HuH-7 (cell line): ENCODE data around the gene PHAF1.

Experiments
- DNase-seq: peaks from one replicate; pipeline ENCODE4 v3.0.0; 2011; ENCODE audit warnings: low spot score

PHAF1 gene

DNA sequence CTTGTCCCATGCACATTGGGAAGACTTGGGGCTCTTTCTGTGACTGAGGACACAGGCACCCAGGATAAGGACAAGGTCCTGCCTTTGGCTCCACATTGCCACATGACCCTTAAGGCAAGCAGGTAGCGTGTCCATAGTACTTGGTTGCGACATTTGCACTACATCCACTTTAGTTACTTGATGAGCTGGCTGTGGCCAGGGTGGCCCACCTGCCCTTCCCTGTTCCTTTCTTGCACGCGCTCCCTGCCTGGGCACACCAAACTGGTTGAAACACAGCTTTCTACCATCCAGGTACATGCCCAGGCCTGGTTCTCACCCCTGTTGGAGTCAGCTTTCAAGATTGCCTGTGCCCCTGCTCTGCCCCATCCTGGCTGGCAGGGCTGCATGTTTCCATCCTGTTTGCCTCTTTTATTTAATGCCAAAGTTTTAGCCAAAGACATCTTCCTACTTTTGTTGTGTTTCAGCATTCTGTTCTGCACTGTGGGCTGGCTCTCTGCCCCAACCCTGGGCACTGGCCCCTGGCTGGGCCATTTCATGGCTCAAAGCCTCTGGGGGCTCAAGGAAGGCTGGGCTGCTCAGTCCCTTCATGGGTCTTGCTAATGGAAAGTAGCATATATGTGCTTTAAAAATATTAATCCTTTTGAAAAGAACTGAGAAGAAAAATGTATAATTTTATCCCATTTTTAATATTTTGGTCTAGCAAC, 37.8 kb downstream of the PHAF1 start:
- DNase-seq, result no peak

DNA sequence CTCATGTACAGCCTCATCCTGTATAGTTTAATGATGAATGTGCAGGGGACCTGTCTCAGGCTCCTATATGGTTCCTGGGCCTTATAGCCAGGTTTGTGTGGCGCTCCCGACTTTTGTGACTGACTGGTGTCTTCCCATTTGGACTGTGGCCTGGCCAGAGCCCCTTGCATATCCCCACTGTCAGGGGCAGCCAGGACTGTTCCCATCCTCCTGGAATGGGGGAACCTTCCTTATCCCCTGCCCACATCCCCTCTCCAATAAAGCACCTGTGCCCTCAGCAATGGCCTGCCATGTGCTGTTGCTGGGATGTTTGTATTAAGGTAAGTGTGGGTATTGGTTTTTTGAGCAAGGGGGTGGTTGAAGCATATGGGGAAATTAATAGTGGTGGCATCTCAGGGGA, 38.5 kb downstream of the PHAF1 start:
- no peak for DNase-seq

DNA sequence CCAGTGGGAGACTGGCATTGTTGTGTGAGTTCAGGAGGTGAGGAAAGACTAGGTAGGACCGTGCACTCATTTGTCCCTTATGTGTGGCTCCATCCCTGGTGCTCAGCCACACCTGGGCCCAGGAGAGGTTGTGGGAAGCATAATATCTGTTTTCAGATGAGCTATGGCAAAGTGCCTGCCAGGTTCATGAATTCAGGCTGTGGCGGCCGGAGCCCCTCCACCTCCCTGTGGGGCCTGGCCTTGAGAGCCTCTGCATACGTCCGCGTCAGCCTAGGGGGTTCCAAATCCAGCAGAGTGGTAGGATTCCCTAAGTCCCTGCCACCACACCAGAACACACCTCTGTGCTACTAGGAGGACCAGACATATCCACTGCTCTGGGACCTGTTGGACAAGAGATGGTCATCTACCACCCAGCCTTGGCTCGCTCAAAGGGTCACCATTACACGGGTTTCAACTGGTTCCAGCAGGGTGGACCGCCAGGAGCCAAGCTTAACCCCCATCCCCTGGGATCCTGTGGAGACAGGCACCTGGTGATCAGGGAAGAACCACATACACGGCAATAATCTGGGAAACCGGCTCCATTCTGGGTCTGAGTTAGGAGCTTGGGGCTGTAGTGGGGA, 39.0 kb downstream of the PHAF1 start:
- no peak for DNase-seq

- DNase-seq, result no peak
These were observed 39.7 kb downstream of the PHAF1 start for GRCh38 chr16:67149276-67150046.

DNA sequence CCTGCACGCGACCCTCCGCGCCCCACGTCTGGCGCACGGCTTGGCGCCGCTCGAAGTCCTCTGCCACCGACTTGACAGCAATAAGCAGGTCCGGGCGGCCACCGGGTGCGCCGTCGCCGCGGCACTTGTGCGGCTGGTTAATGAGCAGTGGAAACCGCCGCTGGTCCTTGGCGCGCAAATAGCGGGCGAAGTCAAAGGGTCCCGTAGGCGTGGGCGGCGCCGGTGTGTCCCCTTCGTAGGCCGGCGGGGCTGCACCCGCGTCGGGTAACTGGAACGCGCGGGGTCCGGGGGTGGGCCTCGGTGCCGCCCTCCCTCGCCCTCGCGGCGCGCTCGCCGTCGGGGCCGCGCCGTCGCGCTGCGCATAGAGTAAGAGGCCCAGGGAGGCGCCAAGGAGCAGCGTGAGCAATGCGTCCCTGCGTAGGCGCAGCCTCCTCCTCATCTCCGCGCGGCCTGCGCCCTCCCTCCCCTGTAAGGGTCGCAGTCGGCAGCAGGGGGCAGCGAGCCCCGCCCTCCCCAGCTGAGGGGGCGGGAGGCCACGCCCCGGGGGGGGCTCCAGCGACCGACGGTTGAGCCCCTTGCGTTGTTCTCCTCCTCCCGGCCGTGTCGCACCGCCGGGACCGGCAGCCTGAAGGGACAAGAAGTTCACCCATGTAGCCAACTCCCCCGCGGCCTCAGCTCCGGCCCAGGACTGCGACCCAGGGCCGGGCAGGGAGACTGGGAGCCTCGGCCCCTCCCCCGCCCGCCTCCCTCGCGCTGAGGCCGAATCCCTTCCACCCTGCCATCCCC, 40.5 kb downstream of the PHAF1 start:
- DNase-seq, result no peak

DNA sequence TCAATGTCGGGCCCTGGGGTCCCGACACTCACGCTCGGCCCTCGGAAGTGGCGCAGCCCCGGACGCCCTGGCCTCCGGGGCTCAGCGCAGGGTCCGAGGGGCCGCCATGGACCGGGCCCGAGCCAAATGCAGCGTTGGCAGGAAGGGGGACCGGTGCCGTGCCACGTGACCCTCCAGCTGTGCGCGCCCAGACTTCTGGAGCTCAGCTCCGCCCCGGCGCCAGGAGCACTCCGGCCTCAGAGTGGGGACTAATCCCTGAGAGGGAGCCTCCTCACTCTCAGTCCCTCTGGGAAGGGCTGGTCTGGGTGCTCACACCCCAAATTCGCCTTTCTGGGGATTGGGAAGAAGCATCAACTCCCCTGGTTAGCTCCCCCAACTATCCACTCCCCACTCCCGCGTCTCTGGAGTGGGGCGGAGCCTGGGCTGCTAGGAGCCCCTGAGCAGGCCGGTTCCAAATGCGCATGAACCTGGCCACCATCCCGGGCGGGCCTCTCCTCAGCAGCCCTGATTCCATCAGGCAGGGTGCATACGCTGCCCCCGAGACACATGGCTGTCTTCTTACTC, 41.2 kb downstream of the PHAF1 start, which contains the start of gene B3GNT9:
TSS of gene B3GNT9 (minus strand) at position 166 of the 564 bp plus-strand sequence. CDS start 513 bp downstream, outside the sequence.
- DNase-seq, result no peak

DNA sequence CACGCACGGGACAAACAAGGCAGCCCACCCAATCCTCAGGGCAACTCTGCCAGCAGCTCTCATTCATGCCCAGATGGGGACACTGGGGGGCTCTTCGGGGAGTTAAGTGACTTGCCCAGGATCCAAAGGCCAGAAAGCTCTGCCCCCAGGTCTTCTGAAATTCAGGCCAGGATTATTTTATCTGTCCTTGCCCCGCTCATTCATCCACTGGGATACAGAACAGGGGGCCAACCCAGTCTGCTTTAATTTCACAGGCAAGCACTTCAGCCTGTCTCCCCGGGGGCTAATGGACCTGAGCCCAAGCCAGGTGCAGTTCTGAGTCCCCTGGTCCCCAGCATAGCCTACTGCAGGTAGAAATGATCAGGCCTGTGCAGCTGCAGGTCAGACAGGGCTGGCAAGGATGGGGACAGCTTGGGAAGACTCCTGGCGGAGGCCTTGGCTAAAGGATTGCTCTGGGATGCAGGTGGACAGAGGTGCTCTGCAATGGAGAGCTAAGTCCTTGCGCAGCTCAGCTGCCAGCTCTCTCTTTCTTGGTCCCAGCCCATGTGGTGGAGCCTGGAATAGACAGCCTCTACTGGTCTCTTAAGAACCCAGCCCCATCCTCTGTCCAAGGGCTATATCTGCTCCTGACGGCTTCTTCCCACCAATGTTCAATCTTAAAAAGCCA, 41.8 kb downstream of the PHAF1 start:
- no peak for DNase-seq

GRCh38 chr16:67154578-67155294, 45.0 kb downstream of the PHAF1 start:
- DNase-seq, result no peak

- DNase-seq, result peak; percentile 90
These were observed 45.8 kb downstream of the PHAF1 start for GRCh38 chr16:67155295-67156142.

GRCh38 chr16:67156143-67156844, 46.6 kb downstream of the PHAF1 start:
- no peak for DNase-seq

DNA sequence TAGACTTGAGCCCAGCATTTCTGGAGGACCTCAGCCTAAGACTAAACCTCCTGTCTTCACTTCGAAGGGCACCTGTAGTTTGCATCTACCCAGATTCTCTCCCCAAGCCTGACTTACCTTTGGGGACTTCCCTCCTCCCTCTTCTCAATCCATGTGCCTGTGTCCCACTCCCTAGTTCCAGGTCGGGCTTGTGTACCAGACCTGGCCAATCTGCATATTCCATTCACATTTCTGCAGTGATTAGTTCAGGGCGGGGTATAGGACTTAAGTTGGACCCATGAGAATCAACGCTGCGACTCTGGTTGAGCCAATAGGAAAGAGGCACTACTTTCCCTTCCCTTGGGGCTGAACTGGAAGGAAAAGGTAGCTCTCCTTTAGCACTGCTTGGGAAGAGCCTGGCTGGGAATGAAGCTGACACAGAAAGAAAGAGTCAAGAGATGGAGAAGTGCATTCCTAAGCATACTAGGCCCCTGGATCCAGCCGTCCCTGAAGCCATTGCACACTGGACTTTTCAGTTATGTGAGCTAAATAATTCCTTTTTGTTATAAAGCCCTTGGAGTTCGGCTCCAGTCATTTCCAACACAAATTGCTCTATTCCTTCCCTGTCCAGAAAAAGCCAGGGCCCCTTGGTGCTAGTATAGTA, 47.5 kb downstream of the PHAF1 start:
- no peak for DNase-seq

GRCh38 chr16:67157892-67158635, 48.3 kb downstream of the PHAF1 start:
- DNase-seq, result no peak

- DNase-seq, result no peak
These were observed 49.2 kb downstream of the PHAF1 start for GRCh38 chr16:67158637-67159600.

GRCh38 chr16:67161595-67162058, 51.9 kb downstream of the PHAF1 start:
- DNase-seq, result no peak

DNA sequence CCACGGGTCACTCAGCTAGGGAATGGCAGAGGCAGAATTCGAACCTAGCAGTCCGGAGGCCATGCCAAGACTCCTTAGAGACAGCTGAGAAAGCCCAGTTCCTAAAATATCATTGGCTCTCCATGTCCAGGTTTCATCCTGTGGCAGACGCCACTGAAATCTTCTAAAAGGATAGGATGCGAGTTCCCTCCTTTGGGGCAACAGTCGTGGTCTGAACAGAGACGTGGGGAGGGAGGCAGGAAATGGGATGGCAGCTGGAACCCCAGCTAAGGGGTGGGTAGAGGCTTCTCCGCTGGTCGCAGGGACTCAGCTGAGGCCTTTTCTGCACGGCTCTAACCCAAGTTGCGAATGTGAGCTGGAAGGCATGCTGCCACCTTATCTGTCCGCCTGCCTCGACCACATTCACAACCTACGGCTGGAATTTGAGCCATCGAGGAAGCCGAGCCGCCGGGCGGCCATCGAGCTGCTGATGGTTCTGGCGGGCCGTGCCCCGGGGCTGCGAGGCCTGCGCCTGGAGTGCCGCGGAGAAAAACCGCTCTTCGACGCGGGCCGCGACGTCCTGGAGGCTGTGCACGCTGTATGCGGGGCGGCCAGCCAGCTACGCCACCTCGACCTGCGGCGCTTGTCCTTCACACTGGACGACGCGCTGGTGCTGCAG, 52.9 kb downstream of the PHAF1 start:
- no peak for DNase-seq
